Measurements from ENCODE around the gene AFDN.

The AFDN gene

DNA sequence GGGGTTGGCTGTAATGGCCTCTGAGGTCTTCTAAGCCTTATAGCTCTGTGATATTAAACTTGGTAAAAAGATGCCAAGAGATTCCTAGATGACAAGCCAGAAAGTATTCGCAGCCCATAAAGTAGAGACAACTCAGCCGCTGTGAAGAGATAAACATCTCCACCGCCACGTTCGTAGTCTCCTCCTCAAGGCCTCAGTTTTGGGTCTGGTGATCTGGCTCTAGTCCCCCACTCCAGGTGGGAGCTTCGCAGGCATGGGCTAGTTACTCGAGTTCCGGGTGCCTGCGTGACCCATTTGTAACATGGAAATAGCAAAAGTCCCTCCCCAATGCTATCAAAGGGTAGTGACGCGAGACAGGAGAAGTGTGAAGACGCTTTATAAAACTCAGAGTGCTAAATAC, 28.3 kb upstream of the AFDN start:
- Histone ChIP-seq H3K9me3 (replicated peaks; ENCODE audit: insufficient read depth, low read length) (no peaks in the 10 kb centered on the region), H3K27ac (ENCODE audit: low read length) (no peak overlapping the region), H3K9ac (ENCODE audit: low read length) (no peak overlapping the region), H3K36me3 (replicated peaks; ENCODE audit: insufficient read depth, low read length) (no peaks in the 10 kb centered on the region), H3K4me1 (ENCODE audit: low read length) (no peaks in the 10 kb centered on the region), H3K9me2 (replicated peaks; ENCODE audit: insufficient read depth, low read length) (no peaks in the 10 kb centered on the region), H4K20me1 (ENCODE audit: insufficient read depth, low read length) (no peaks in the 10 kb centered on the region), H3K27me3 (replicated peaks; ENCODE audit: insufficient read depth, low read length) (peaks cover 13% of the 10 kb centered on the region), H3K4me2 (ENCODE audit: low read depth, low read length) (no peak overlapping the region), H3K79me2 (ENCODE audit: low read length) (no peaks in the 10 kb centered on the region), H3F3A (ENCODE audit: insufficient read depth, low read length) (no peaks in the 10 kb centered on the region), H3K4me3 (ENCODE audit: low read length) (no peak overlapping the region), H2AFZ (ENCODE audit: low read length) (no peak overlapping the region)
- DNase-seq = no peak
- TF ChIP-seq EZH2 (optimal IDR thresholded peaks at IDR 0.05; ENCODE audit: low read depth, low read length) (no peak), EZH2phosphoT487 (IDR thresholded peaks at IDR 0.05; ENCODE audit: low read length) (no peak)
- TF ChIP-seq, protein P1, sequence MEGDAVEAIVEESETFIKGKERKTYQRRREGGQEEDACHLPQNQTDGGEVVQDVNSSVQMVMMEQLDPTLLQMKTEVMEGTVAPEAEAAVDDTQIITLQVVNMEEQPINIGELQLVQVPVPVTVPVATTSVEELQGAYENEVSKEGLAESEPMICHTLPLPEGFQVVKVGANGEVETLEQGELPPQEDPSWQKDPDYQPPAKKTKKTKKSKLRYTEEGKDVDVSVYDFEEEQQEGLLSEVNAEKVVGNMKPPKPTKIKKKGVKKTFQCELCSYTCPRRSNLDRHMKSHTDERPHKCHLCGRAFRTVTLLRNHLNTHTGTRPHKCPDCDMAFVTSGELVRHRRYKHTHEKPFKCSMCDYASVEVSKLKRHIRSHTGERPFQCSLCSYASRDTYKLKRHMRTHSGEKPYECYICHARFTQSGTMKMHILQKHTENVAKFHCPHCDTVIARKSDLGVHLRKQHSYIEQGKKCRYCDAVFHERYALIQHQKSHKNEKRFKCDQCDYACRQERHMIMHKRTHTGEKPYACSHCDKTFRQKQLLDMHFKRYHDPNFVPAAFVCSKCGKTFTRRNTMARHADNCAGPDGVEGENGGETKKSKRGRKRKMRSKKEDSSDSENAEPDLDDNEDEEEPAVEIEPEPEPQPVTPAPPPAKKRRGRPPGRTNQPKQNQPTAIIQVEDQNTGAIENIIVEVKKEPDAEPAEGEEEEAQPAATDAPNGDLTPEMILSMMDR (IDR thresholded peaks at IDR 0.05; ENCODE audit: low read length) = no peak

DNA sequence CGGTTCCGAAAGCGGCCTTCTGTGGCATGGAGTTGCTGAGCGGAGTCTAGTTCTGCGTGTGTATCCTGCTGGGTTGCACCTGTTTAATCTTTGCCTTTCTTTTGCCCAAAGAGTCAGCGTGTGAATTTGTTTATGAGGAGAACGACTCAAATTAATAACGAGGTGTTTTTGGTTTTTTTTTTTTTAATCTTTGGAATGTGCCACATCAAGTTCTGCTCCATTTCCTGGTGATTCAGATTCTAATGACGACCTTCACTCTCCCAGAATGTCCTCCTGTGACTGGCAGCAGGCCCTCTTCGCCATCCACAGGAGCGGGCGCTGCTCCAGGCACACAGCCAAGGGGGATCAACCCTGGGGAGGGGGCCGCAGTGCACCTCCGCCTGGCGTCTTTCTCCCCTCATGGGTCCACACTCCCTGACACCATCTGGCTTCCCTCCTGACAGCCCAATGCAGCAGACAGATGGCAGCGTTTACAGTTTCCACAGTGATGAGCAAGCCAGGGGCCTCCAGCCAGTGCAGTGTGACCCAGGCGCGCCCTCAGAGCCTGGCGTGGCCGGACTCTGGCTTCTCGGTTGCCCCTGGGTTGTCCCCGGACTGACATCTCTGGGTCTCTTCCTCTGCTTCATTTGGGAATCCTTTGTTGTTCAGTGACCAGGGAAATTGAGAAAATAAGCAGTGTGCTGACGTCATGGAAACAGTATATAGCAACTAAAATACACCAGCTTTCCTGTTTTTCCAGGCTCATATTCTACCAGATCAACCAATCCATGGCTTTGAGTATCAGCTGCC, 27.5 kb upstream of the AFDN start:
- H3K27ac ChIP-seq (ENCODE audit: low read length) = no peak overlapping the region
- no peaks in the 10 kb centered on the region for H3K9me3 ChIP-seq (replicated peaks; ENCODE audit: insufficient read depth, low read length)
- H3K9me2 ChIP-seq (replicated peaks; ENCODE audit: insufficient read depth, low read length) = no peaks in the 10 kb centered on the region
- no peak overlapping the region for H3K4me2 ChIP-seq (ENCODE audit: low read depth, low read length)
- no peaks in the 10 kb centered on the region for H4K20me1 ChIP-seq (ENCODE audit: insufficient read depth, low read length)
- no peaks in the 10 kb centered on the region for H3K36me3 ChIP-seq (replicated peaks; ENCODE audit: insufficient read depth, low read length)
- H3K4me1 ChIP-seq (ENCODE audit: low read length) = no peaks in the 10 kb centered on the region
- no peak for DNase-seq
- TF ChIP-seq, protein P1 (IDR thresholded peaks at IDR 0.05; ENCODE audit: low read length) = no peak
- TF ChIP-seq EZH2 (optimal IDR thresholded peaks at IDR 0.05; ENCODE audit: low read depth, low read length) = no peak
- no peak for TF ChIP-seq EZH2phosphoT487 (IDR thresholded peaks at IDR 0.05; ENCODE audit: low read length)
- no peak overlapping the region for H3K4me3 ChIP-seq (ENCODE audit: low read length)
- no peaks in the 10 kb centered on the region for H3K79me2 ChIP-seq (ENCODE audit: low read length)
- H3K9ac ChIP-seq (ENCODE audit: low read length) = no peak overlapping the region
- H2AFZ ChIP-seq (ENCODE audit: low read length) = no peak overlapping the region
- no peaks in the 10 kb centered on the region for H3F3A ChIP-seq (ENCODE audit: insufficient read depth, low read length)
- peaks cover 13% of the 10 kb centered on the region for H3K27me3 ChIP-seq (replicated peaks; ENCODE audit: insufficient read depth, low read length)

DNA sequence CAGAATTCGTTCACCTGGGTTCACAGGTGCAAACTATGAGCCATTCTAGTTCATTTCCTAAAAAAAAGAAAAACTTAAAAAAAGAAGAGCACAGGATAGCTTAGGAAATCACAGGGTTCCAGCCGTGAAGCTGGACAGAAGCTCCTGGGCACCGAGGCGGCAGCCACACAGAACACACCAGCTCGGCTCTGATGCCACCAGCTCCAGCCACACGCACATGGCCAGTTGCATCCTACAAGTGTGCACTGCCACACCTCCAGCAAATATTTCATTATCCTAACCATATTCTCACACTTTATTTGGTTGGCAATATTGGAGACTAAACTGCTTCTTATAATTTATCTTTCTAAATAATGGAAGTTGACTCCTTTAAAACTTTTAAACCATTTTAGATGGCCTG, 26.2 kb upstream of the AFDN start:
- Histone ChIP-seq H3K27me3 (replicated peaks; ENCODE audit: insufficient read depth, low read length) (peaks cover 6% of the 10 kb centered on the region; the same call in 1 of the 2 replicates), H3K4me2 (ENCODE audit: low read depth, low read length) (no peak overlapping the region), H3K4me3 (ENCODE audit: low read length) (no peak overlapping the region), H3K36me3 (replicated peaks; ENCODE audit: insufficient read depth, low read length) (no peaks in the 10 kb centered on the region), H2AFZ (ENCODE audit: low read length) (no peak overlapping the region), H3K9me2 (replicated peaks; ENCODE audit: insufficient read depth, low read length) (no peaks in the 10 kb centered on the region), H3K27ac (ENCODE audit: low read length) (no peak overlapping the region), H3K4me1 (ENCODE audit: low read length) (no peaks in the 10 kb centered on the region), H3K9ac (ENCODE audit: low read length) (no peak overlapping the region), H3F3A (ENCODE audit: insufficient read depth, low read length) (no peaks in the 10 kb centered on the region), H4K20me1 (ENCODE audit: insufficient read depth, low read length) (no peaks in the 10 kb centered on the region), H3K9me3 (replicated peaks; ENCODE audit: insufficient read depth, low read length) (no peaks in the 10 kb centered on the region), H3K79me2 (ENCODE audit: low read length) (no peaks in the 10 kb centered on the region)
- DNase-seq = no peak
- TF ChIP-seq, protein P1 (IDR thresholded peaks at IDR 0.05; ENCODE audit: low read length) = no peak
- TF ChIP-seq EZH2phosphoT487 (IDR thresholded peaks at IDR 0.05; ENCODE audit: low read length) (no peak), EZH2 (optimal IDR thresholded peaks at IDR 0.05; ENCODE audit: low read depth, low read length) (no peak)

Data from MM.1S (cell line).